Breast epithelium (tissue), 4 donors: ENCODE measurements around the gene MTCP1. TPM values are rescaled to one million over a fixed set of nuclear protein-coding genes. Genes with fewer than 3 reads are reported as not detected.

Source experiments
- DNase-seq, 2 donors: peaks; one replicate each; pipeline ENCODE4 v3.0.0-alpha.2; 2019; ENCODE audit warnings: low spot score in 2 of 2
- H3K27ac ChIP-seq, 2 donors: fragments of 200-600 bp; sonication (generic) in 1 of 2; one replicate each; pipeline ENCODE4 v1.5.1; 2016 to 2019; ENCODE audit warnings: mild to moderate bottlenecking in 1 of 2
- H3K27me3 ChIP-seq, 2 donors: fragments of 200-600 bp; sonication (generic) in 1 of 2; one replicate each; pipeline versions ENCODE4 v1.5.1 to v1.6.0; 2017 to 2019; ENCODE audit warnings: control low read depth in 1 of 2, mild to moderate bottlenecking in 1 of 2
- H3K36me3 ChIP-seq: fragments of 200-600 bp; one replicate; pipeline ENCODE4 v1.5.1; 2019
- H3K4me1 ChIP-seq, 2 donors: fragments of 200-600 bp; sonication (generic); one replicate each; pipeline ENCODE4 v1.5.1; 2016 to 2019; ENCODE audit warnings: control low read depth in 1 of 2
- H3K4me3 ChIP-seq, 3 donors: fragments of 200-600 bp; sonication (generic); 1 replicate in 2 of 3; 2 replicates in 1 of 3; pipeline ENCODE4 v1.5.1; 2016 to 2019; ENCODE audit warnings: mild to moderate bottlenecking in 3 of 3, moderate library complexity in 2 of 3
- H3K9me3 ChIP-seq, 2 donors: fragments of 200-600 bp; sonication (generic) in 1 of 2; one replicate each; pipeline ENCODE4 v1.5.1; 2016 to 2019; ENCODE audit warnings: control low read depth in 1 of 2
- POLR2A ChIP-seq: fragments of 450-650 bp; IDR thresholded peaks from one replicate; pipeline ENCODE4 v1.6.1; 2016; ENCODE audit warnings: antibody characterized with exemption, mild to moderate bottlenecking, moderate library complexity
- POLR2AphosphoS5 ChIP-seq, 3 donors: sonication (generic); formaldehyde crosslinking; IDR thresholded peaks; one replicate each; pipeline ENCODE4 v1.6.1; 2017; ENCODE audit warnings: antibody characterized with exemption in 3 of 3
- intact Hi-C: fragments of 100-400 bp; cut with DNase I; formaldehyde crosslinking; loops from one replicate; pipeline ENCODE4 v1.15.1; 2023; ENCODE audit warnings: low total_unique reads
- total RNA-seq, 3 donors: library from RNA; depleted of rRNA; stranded (reverse); fragments of >200 nt; gene quantifications; one replicate each; pipeline ENCODE4 v1.1.0, GENCODE V29; 2016
- TF ChIP-seq, protein P1 (sequence below), 3 donors: fragments of 450-650 bp; IDR thresholded peaks; one replicate each; pipeline ENCODE4 v1.5.1; 2016 to 2017; ENCODE audit warnings: antibody characterized with exemption in 3 of 3, mild to moderate bottlenecking in 3 of 3, moderate library complexity in 3 of 3

The MTCP1 gene
- total RNA-seq, 3 donors from 2014 or later, result 1.8 to 3.2 (median 2.3) TPM

DNA sequence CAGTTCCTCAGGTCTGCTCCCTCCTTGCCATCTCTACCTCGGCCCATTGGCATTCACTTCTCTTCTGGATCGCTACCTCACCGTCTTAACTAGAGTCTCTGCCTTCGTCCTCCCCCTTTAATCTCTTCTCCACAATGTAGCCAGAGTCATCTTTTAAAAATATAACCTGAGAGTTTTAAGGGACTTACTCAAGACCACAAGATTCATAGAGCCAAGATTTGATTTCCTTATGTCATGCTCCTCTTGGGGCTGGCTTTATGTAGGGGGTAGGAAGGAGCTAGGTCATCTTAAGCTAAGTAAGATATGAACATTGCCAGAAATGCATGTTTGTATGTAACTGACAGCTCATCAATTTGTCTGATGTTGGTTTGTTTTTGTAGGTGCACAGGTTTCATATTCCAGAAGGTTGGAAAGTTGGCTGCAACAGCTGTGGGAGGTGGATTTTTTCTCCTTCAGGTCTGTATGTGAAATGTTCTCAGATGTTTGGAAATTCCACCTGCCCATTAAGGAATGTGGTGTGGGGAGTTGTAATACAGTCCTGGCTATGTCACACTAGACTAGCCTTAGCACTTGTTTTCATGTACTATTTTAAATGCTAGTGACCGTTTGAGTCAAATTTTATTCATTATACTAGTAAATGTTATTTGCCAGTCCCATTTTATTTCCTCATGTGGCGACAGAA, 24.7 kb downstream of the MTCP1 start:
- no peak overlapping the region for H3K4me3 ChIP-seq
- H3K27me3 ChIP-seq, result no peaks in the 10 kb centered on the region
- DNase-seq, result no peak
- H3K27ac ChIP-seq, result no peak overlapping the region
- TF ChIP-seq, protein P1, sequence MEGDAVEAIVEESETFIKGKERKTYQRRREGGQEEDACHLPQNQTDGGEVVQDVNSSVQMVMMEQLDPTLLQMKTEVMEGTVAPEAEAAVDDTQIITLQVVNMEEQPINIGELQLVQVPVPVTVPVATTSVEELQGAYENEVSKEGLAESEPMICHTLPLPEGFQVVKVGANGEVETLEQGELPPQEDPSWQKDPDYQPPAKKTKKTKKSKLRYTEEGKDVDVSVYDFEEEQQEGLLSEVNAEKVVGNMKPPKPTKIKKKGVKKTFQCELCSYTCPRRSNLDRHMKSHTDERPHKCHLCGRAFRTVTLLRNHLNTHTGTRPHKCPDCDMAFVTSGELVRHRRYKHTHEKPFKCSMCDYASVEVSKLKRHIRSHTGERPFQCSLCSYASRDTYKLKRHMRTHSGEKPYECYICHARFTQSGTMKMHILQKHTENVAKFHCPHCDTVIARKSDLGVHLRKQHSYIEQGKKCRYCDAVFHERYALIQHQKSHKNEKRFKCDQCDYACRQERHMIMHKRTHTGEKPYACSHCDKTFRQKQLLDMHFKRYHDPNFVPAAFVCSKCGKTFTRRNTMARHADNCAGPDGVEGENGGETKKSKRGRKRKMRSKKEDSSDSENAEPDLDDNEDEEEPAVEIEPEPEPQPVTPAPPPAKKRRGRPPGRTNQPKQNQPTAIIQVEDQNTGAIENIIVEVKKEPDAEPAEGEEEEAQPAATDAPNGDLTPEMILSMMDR (IDR thresholded peaks at IDR 0.05), result no peak
- no peak for TF ChIP-seq POLR2A
- no peaks in the 10 kb centered on the region for H3K4me1 ChIP-seq
- intact Hi-C loops, result no loop called here
- H3K36me3 ChIP-seq, result no peaks in the 10 kb centered on the region
- H3K9me3 ChIP-seq, result no peaks in the 10 kb centered on the region

DNA sequence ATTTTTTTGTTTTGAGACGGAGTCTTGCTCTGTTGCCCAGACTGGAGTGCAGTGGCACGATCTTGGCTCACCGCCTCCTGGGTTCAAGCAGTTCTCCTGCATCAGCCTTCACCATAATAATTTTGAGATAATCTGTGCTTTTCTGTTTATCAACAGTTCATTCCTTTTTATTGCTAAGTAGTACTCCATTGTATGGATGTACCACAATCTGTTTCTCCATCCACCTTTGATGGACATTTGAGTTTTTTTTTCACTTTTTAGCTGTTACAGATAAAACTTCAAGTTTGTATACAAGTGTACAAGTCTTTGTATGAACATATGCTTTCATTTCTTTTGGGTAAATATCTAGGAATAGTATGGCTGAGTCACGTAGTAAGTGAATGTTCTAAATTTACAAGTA, 35.2 kb downstream of the MTCP1 start:
- H3K4me1 ChIP-seq, result no peaks in the 10 kb centered on the region
- H3K9me3 ChIP-seq, result peaks cover 0 to 12% of the 10 kb centered on the region in 2 donors
- H3K27ac ChIP-seq, result no peak overlapping the region
- H3K4me3 ChIP-seq, result no peak overlapping the region
- H3K36me3 ChIP-seq, result no peaks in the 10 kb centered on the region
- no peaks in the 10 kb centered on the region for H3K27me3 ChIP-seq
- no peak for DNase-seq
- intact Hi-C loops, result no loop called here
- TF ChIP-seq POLR2AphosphoS5 (IDR thresholded peaks at IDR 0.05) (no peak), POLR2A (no peak)
- TF ChIP-seq, protein P1 (IDR thresholded peaks at IDR 0.05), result no peak

DNA sequence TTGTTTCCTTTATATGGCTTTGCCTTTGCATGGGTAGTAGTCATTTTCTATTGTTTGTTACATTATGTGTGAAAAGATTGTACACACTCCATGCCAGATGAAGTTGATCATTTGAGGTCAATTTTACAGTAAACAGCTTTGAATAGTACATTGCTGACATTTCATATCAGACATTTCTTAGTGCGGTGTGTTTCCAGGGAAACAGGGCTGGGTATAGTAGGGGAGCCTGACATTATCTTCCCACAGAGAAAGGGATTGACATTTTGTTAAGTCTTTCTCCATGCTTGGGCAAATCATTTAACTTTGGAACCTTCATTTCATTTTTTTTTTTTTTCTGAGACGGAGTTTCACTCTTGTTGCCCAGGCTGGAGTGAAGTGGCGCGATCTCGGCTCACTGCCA, 39.3 kb downstream of the MTCP1 start:
- intact Hi-C loops, result no loop called here
- Histone ChIP-seq H3K36me3 (no peaks in the 10 kb centered on the region), H3K4me1 (no peaks in the 10 kb centered on the region), H3K4me3 (no peak overlapping the region), H3K27me3 (no peaks in the 10 kb centered on the region), H3K9me3 (peaks cover 0 to 12% of the 10 kb centered on the region in 2 donors), H3K27ac (no peak overlapping the region)
- DNase-seq, result no peak
- TF ChIP-seq POLR2A (no peak), POLR2AphosphoS5 (IDR thresholded peaks at IDR 0.05) (no peak)
- TF ChIP-seq, protein P1 (IDR thresholded peaks at IDR 0.05), result no peak

DNA sequence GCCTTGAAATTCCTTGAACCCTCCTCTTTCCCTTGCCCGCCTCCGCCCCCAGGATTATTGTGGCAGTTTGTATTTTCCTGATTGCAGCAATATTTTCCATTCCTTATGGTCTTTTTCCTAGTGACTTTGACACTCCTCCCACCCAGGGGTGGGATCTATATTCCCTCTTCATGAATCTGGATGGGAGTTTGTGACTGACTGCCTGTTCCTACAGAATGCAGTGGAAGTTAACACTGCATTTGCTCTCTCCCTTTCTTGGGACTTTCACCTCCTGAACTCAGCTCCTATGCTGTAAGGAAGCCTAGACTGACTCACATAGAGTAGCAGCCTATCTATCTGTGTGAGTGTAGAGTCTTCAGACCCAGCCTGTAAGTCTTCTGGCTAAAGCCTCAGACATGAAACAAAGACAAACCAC, 42.1 kb downstream of the MTCP1 start:
- intact Hi-C loops, result no loop called here
- H3K36me3 ChIP-seq, result no peaks in the 10 kb centered on the region
- DNase-seq, result no peak
- TF ChIP-seq, protein P1 (IDR thresholded peaks at IDR 0.05), result no peak
- TF ChIP-seq POLR2AphosphoS5 (IDR thresholded peaks at IDR 0.05) (no peak), POLR2A (no peak)
- no peaks in the 10 kb centered on the region for H3K9me3 ChIP-seq
- H3K4me3 ChIP-seq, result no peak overlapping the region
- peak overlapping the region; percentile 34 to 95 for H3K27ac ChIP-seq
- H3K27me3 ChIP-seq, result no peaks in the 10 kb centered on the region
- no peaks in the 10 kb centered on the region for H3K4me1 ChIP-seq

DNA sequence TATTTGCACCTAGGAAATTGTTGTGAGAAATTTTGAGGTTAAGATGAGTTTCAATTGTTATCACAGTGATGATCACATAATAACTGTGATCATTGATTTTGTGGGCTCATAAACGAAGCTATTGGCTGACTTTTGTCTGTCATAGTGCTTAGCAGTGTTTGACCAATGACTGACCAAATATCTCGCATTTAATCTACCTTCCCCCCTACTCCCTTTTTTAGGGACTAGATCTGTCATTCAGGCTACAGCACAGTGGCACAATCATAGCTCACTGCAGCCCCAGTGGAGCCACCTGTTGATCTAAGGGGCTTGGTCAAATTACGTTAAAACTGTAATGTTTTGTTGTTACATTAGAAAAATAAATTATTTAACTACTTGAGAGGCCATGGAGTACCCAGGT, 42.8 kb downstream of the MTCP1 start:
- TF ChIP-seq, protein P1 (IDR thresholded peaks at IDR 0.05), result no peak
- TF ChIP-seq POLR2A (no peak), POLR2AphosphoS5 (IDR thresholded peaks at IDR 0.05) (no peak)
- Histone ChIP-seq H3K27ac (peak overlapping the region; percentile 62 to 95), H3K9me3 (no peaks in the 10 kb centered on the region), H3K36me3 (no peaks in the 10 kb centered on the region), H3K27me3 (no peaks in the 10 kb centered on the region), H3K4me1 (no peaks in the 10 kb centered on the region), H3K4me3 (peak overlapping the region; percentile 55 to 83 (median 65))
- no peak for DNase-seq
- intact Hi-C loops, result no loop called here
